Dendritic cell treated with granulocyte-macrophage colony-stimulating factor and Interleukin-4, amounts not matched to agents 40 ng/mL and 50 ng/mL, for 4 days (primary cell): ENCODE results near the gene TLDC2.

Experiments
- H3K27ac Mint-ChIP-seq: one replicate; pipeline ENCODE4 v1.8.0; 2022; ENCODE audit warnings: mild to moderate bottlenecking, mixed read lengths
- H3K27me3 Mint-ChIP-seq: one replicate; pipeline ENCODE4 v1.8.0; 2022; ENCODE audit warnings: mild to moderate bottlenecking, mixed read lengths
- H3K36me3 Mint-ChIP-seq: one replicate; pipeline ENCODE4 v1.8.0; 2022; ENCODE audit warnings: low read depth, mixed read lengths
- H3K4me1 Mint-ChIP-seq: one replicate; pipeline ENCODE4 v1.8.0; 2022; ENCODE audit warnings: low read depth, mixed read lengths
- H3K4me3 Mint-ChIP-seq: one replicate; pipeline ENCODE4 v1.8.0; 2022; ENCODE audit warnings: mild to moderate bottlenecking, moderate library complexity, mixed read lengths
- H3K9me3 Mint-ChIP-seq: one replicate; pipeline ENCODE4 v1.8.0; 2022; ENCODE audit warnings: mixed read lengths
- intact Hi-C: fragments of 100-400 bp; cut with micrococcal nuclease; formaldehyde crosslinking; loops from one replicate; pipeline ENCODE4 v1.15.0; 2022

The TLDC2 gene

GRCh38 chr20:36845288-36845971 is 30.5 kb upstream of the TLDC2 start:
- H3K27me3 Mint-ChIP-seq = no peaks in the 10 kb centered on the region
- peaks cover 13% of the 10 kb centered on the region for H3K36me3 Mint-ChIP-seq
- intact Hi-C loops = no loop called here
- H3K27ac Mint-ChIP-seq = peak overlapping the region; percentile 70
- H3K9me3 Mint-ChIP-seq = no peaks in the 10 kb centered on the region
- peaks cover 78% of the 10 kb centered on the region for H3K4me1 Mint-ChIP-seq
- no peak overlapping the region for H3K4me3 Mint-ChIP-seq

- Mint-ChIP-seq H3K4me3 (no peak overlapping the region), H3K4me1 (peaks cover 76% of the 10 kb centered on the region), H3K36me3 (peaks cover 25% of the 10 kb centered on the region), H3K9me3 (no peaks in the 10 kb centered on the region), H3K27ac (peak overlapping the region; percentile 37), H3K27me3 (no peaks in the 10 kb centered on the region)
- intact Hi-C loops = no loop called here
Observed at GRCh38 chr20:36847009-36847709, 28.8 kb upstream of the TLDC2 start.

- Mint-ChIP-seq H3K36me3 (peaks cover 29% of the 10 kb centered on the region), H3K4me3 (no peak overlapping the region), H3K4me1 (peaks cover 71% of the 10 kb centered on the region), H3K9me3 (no peaks in the 10 kb centered on the region), H3K27me3 (no peaks in the 10 kb centered on the region), H3K27ac (peak overlapping the region; percentile 37)
- intact Hi-C loops = no loop called here
Observed at GRCh38 chr20:36847710-36848040, 28.3 kb upstream of the TLDC2 start.

GRCh38 chr20:36848078-36848660 is 27.8 kb upstream of the TLDC2 start:
- no peak overlapping the region for H3K27ac Mint-ChIP-seq
- intact Hi-C loops = no loop called here
- H3K4me3 Mint-ChIP-seq = no peak overlapping the region
- no peaks in the 10 kb centered on the region for H3K27me3 Mint-ChIP-seq
- H3K9me3 Mint-ChIP-seq = no peaks in the 10 kb centered on the region
- H3K4me1 Mint-ChIP-seq = peaks cover 66% of the 10 kb centered on the region
- H3K36me3 Mint-ChIP-seq = peaks cover 33% of the 10 kb centered on the region

GRCh38 chr20:36848677-36849076 is 27.3 kb upstream of the TLDC2 start:
- H3K36me3 Mint-ChIP-seq = peaks cover 38% of the 10 kb centered on the region
- H3K27ac Mint-ChIP-seq = no peak overlapping the region
- H3K4me1 Mint-ChIP-seq = peaks cover 61% of the 10 kb centered on the region
- H3K4me3 Mint-ChIP-seq = no peak overlapping the region
- intact Hi-C loops = no loop called here
- H3K27me3 Mint-ChIP-seq = no peaks in the 10 kb centered on the region
- no peaks in the 10 kb centered on the region for H3K9me3 Mint-ChIP-seq

GRCh38 chr20:36849333-36850065 is 26.4 kb upstream of the TLDC2 start:
- H3K4me1 Mint-ChIP-seq = peaks cover 65% of the 10 kb centered on the region
- intact Hi-C loops = no loop called here
- H3K9me3 Mint-ChIP-seq = no peaks in the 10 kb centered on the region
- no peak overlapping the region for H3K4me3 Mint-ChIP-seq
- H3K36me3 Mint-ChIP-seq = peaks cover 44% of the 10 kb centered on the region
- H3K27ac Mint-ChIP-seq = peak overlapping the region; percentile 6
- no peaks in the 10 kb centered on the region for H3K27me3 Mint-ChIP-seq

- Mint-ChIP-seq H3K27ac (no peak overlapping the region), H3K9me3 (no peaks in the 10 kb centered on the region), H3K4me3 (no peak overlapping the region), H3K27me3 (no peaks in the 10 kb centered on the region), H3K36me3 (peaks cover 50% of the 10 kb centered on the region), H3K4me1 (peaks cover 65% of the 10 kb centered on the region)
- intact Hi-C loops = no loop called here
Observed at GRCh38 chr20:36850759-36851158, 25.2 kb upstream of the TLDC2 start.

GRCh38 chr20:36851490-36851889 is 24.4 kb upstream of the TLDC2 start:
- intact Hi-C loops = no loop called here
- H3K27ac Mint-ChIP-seq = no peak overlapping the region
- no peak overlapping the region for H3K4me3 Mint-ChIP-seq
- H3K9me3 Mint-ChIP-seq = no peaks in the 10 kb centered on the region
- H3K4me1 Mint-ChIP-seq = peaks cover 65% of the 10 kb centered on the region
- peaks cover 50% of the 10 kb centered on the region for H3K36me3 Mint-ChIP-seq
- H3K27me3 Mint-ChIP-seq = no peaks in the 10 kb centered on the region

- Mint-ChIP-seq H3K4me1 (peaks cover 66% of the 10 kb centered on the region), H3K36me3 (peaks cover 51% of the 10 kb centered on the region), H3K9me3 (no peaks in the 10 kb centered on the region), H3K27ac (no peak overlapping the region), H3K4me3 (no peak overlapping the region), H3K27me3 (no peaks in the 10 kb centered on the region)
- intact Hi-C loops = no loop called here
Observed at GRCh38 chr20:36852187-36852586, 23.8 kb upstream of the TLDC2 start.

- Mint-ChIP-seq H3K36me3 (peaks cover 69% of the 10 kb centered on the region), H3K27me3 (no peaks in the 10 kb centered on the region), H3K9me3 (no peaks in the 10 kb centered on the region), H3K27ac (peak overlapping the region; percentile 67), H3K4me1 (peaks cover 75% of the 10 kb centered on the region), H3K4me3 (no peak overlapping the region)
- intact Hi-C loops = no loop called here
Observed at GRCh38 chr20:36854348-36855240, 21.3 kb upstream of the TLDC2 start.

GRCh38 chr20:36855241-36855657 is 20.7 kb upstream of the TLDC2 start:
- Mint-ChIP-seq H3K4me1 (peaks cover 75% of the 10 kb centered on the region), H3K27ac (peak overlapping the region; percentile 52), H3K4me3 (no peak overlapping the region), H3K9me3 (no peaks in the 10 kb centered on the region), H3K36me3 (peaks cover 76% of the 10 kb centered on the region), H3K27me3 (no peaks in the 10 kb centered on the region)
- intact Hi-C loops = no loop called here

- peaks cover 77% of the 10 kb centered on the region for H3K36me3 Mint-ChIP-seq
- H3K9me3 Mint-ChIP-seq = no peaks in the 10 kb centered on the region
- intact Hi-C loops = no loop called here
- H3K4me3 Mint-ChIP-seq = no peak overlapping the region
- H3K4me1 Mint-ChIP-seq = peaks cover 83% of the 10 kb centered on the region
- peak overlapping the region; percentile 52 for H3K27ac Mint-ChIP-seq
- H3K27me3 Mint-ChIP-seq = no peaks in the 10 kb centered on the region
Observed at GRCh38 chr20:36856195-36856594, 19.7 kb upstream of the TLDC2 start.
